ENCODE data around the gene P2RX4.

DNA sequence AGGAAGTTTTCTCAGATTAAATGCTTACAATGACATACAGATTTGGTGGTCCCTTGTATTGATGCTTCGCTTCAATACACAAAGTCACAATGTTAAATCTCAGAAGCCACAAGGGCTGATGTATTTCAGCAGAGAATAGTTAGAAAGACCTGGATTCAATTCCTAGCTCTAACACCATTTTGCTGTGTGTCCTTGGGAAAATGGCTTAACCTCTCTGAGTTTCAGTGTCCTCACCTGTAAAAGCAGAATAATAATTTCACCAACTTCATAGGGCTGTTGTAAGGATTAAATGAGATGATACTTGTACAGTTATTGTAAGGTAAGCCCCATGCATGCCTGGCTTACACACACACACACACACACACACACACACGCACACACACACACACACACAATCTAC, 46.9 kb upstream of the P2RX4 start:
- TF ChIP-seq, protein P1, sequence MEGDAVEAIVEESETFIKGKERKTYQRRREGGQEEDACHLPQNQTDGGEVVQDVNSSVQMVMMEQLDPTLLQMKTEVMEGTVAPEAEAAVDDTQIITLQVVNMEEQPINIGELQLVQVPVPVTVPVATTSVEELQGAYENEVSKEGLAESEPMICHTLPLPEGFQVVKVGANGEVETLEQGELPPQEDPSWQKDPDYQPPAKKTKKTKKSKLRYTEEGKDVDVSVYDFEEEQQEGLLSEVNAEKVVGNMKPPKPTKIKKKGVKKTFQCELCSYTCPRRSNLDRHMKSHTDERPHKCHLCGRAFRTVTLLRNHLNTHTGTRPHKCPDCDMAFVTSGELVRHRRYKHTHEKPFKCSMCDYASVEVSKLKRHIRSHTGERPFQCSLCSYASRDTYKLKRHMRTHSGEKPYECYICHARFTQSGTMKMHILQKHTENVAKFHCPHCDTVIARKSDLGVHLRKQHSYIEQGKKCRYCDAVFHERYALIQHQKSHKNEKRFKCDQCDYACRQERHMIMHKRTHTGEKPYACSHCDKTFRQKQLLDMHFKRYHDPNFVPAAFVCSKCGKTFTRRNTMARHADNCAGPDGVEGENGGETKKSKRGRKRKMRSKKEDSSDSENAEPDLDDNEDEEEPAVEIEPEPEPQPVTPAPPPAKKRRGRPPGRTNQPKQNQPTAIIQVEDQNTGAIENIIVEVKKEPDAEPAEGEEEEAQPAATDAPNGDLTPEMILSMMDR (IDR thresholded peaks at IDR 0.05; ENCODE audit: insufficient read depth, low read length, poor library complexity, severe bottlenecking), result no peak
- TF ChIP-seq EZH2phosphoT487 (conservative IDR thresholded peaks at IDR 0.05; ENCODE audit: low read length), result no peak
